CD1c-positive myeloid dendritic cell (primary cell): ENCODE measurements around the gene VIPR1.
A peak's percentile ranks its signal among the peaks of the same experiment; 100 is the strongest.
"Not testable (repeated sequence)": the region's sequence is repeated elsewhere in the genome, so short reads cannot be mapped to it uniquely, and the experiment has no call there.

ENCODE experiments used
- DNase-seq: peaks from one replicate; pipeline ENCODE4 v3.0.0-alpha.2; 2016; ENCODE audit errors: extremely low spot score

The VIPR1 gene

DNA sequence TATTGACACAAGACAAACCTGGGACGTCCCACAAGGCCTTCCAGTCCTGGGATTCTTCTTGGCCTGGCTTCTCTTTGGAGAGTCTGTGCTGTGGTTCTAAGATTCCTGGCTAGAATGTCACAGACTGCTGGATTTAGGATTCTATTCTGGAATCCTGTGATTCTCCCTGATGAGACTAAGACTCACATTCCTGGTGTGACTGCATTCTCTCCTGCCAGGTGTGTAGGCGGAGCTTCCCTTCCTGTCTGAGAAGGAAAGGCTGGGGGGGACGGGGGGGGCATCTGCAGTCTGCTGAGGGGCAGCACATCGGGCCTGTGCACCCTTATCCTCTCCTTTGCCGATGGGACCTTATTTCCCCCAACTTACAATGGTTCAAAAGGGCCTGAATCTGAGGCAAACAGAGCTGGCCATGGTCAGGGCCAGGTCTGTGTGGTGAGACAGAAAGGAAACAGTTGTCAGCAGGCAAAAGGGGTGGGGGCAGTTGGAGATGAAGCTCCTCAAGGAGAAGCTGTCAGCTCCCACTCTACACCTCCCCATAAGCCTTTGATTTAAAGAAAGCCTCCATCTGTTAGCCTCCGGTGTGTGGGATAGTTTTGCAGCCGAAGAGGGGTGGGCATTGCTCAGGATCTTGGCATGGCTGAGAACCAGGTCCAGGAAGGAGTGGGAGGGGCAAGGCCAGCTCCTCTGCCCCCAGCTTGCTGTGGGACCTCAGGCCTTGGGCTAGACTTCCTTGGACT lies 30.9 kb downstream of the VIPR1 start:
- DNase-seq = no peak

DNA sequence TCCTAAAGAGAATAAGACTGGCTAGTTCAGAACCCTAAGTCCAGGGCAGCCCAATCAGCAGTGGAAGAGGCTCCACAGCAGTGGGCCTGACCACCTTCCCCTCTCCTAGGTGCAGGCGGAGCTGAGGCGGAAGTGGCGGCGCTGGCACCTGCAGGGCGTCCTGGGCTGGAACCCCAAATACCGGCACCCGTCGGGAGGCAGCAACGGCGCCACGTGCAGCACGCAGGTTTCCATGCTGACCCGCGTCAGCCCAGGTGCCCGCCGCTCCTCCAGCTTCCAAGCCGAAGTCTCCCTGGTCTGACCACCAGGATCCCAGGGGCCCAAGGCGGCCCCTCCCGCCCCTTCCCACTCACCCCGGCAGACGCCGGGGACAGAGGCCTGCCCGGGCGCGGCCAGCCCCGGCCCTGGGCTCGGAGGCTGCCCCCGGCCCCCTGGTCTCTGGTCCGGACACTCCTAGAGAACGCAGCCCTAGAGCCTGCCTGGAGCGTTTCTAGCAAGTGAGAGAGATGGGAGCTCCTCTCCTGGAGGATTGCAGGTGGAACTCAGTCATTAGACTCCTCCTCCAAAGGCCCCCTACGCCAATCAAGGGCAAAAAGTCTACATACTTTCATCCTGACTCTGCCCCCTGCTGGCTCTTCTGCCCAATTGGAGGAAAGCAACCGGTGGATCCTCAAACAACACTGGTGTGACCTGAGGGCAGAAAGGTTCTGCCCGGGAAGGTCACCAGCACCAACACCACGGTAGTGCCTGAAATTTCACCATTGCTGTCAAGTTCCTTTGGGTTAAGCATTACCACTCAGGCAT lies 33.7 kb downstream of the VIPR1 start:
- peak; percentile 42 for DNase-seq

- no peak for DNase-seq
Measured at GRCh38 chr3:42537350-42537749, 34.9 kb downstream of the VIPR1 start.

- DNase-seq = peak; percentile 59
Measured at GRCh38 chr3:42539871-42540714, 37.6 kb downstream of the VIPR1 start.

- DNase-seq = no peak
Measured at GRCh38 chr3:42541079-42541478, 38.6 kb downstream of the VIPR1 start.

GRCh38 chr3:42544492-42545283 lies 42.2 kb downstream of the VIPR1 start:
- DNase-seq = no peak

DNA sequence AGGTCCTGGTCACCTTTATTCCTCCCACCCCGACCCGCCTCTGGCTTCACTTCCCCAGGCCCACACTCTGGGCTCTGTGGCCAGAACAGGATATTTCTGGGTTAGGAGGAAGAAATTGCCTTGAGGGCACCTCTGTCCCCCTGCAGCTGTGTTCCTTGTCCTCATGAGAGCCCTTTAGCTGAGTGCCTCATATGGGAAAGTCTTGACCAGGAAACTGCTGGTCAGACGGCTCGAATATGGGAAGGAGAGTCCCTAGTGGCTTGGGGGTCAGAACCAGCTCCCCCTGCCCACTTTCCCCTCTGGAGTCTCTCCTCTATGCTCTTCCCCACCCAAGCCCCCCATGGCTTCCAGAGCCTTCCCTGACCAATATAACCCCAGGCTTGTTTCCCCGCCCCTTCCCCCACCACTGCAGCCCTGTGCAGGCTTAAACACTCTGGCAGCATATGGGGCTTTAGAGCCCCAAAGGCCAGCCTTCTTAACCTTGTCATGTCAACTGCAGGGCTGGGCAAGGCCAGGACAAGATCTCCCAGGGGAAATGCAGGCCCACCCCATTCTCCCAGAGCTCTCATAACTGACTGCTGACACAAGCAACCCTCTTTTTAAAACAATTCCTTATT lies 42.9 kb downstream of the VIPR1 start:
- no peak for DNase-seq

DNA sequence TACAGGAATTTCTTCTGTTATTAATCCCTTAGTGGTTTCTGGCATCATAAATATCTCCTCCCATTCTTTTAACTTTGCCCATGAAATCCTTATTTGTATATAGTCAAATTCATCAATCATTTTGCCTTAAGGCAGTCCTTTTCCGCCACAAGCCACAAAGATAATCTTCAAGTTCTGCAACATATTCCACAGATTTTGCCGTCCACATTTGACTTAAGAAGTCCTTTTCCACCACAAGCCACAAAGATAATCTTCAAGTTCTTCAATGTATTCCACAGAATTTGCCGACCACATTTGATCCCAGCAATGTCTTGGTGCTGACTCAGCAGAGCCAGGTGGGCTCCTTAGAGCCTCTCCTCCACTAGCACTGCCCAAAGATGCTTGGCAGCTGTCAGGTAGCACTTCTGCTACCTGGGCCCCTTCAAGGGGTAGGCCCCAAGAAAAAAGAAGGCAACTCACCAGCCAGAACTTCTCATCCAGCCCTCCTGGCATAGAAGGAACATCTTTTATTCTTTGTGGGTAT lies 44.3 kb downstream of the VIPR1 start:
- no peak for DNase-seq

DNA sequence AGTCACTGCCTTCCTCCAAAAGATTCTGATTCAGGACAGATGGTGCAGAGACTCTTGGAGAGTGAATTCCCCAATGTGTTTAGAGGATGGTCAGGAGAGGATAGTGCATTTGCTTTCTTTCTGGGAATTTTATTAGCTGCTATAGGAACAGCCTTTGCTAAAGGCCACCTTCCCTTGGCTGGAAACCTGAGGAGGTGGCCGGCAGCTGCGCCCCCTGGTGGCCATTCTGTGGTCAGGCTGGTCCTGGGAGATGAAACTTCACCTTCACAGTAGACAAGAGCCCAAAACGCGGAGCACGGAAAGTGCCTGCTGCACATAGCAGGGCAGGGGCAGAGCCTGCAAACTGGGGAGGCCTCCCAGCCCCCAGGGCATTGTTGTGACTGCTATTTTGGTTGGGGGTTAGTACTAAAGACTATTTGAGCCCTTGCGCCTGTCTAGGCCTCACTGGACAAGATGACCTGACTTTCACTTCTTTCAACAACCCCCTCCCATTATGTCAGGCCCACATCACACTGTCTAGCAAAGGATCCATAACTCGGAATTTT lies 45.0 kb downstream of the VIPR1 start:
- DNase-seq = peak; percentile 59

DNA sequence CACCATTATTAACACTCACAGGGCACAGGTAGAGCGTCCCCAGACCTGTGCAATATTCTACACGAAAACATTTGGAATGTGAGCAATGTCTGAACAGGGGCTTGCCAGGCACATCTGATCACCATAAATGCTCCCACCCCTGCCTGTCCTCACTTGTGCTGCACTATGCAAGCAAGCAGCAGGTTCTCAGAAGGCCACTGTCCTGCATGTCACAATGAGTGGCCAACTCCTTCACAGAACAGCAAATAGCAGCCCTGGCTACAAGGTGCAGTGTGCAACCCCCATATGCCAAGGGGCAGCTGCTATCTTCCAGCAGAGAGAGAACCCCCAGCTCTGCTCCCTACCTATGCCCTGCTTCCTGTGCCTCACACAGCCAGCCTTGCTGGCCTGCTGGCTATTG lies 46.7 kb downstream of the VIPR1 start:
- no peak for DNase-seq

DNA sequence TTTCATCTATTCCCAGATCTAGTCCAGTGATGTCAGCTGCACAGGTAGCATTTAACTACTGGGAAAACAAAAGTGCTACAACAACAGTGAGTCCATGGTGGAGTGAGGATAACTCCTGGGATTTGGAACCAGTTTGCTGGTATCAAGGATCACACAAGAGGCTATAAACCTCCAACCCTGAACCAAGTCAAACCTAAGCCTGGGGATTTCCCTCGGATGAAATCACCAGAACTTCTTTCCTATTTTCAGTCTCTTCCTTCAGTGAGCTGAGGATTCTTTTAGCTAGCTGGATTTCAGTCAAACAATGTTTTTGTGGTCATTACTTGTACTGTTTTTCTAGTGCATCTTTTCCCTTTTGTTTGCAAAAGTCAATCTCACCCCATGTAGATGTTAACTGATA lies 47.8 kb downstream of the VIPR1 start:
- DNase-seq = no peak

DNA sequence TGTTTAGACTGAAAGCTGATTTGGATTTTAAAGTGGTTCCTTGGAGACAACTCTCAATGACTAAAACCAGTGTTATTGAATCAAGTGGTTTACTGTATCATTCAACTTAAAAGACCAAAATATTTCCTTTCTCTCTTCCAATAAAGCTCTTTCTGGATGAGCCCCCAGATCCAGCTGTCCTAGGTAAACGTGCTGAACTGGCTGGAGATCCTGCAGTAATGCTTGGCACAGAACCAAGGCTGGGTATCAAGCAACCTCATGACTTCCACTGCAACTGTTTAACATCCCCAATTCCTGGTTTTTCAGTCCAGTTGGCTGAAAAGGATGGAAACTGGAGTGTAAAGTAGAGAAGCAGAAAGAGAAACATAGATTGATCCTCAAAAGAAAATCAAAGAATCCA lies 50.4 kb downstream of the VIPR1 start:
- no peak for DNase-seq

DNA sequence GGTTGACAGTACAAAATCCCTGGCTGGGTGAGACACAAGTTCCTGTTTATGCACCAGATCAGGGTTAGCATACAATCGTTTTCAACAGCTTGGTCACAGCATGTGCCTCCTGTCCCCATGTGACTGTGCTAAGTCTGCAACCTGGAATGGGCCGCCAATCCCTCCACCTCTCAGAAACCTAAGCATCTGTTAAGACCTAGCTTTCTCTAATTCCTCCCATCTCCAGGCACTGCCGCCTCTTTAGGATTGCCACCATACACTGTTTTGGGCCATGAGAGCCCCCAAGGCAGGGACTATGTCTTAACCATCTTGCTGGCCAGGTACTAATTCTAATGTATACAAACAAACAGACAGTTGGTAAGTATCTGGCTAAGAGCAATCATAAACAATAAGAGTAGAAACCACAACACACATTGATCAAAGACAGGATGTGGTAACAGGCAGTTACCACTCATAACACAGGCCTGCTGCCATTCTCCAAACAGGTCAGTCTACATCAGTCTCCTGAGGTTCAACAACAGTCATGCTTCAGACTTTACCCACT lies 53.7 kb downstream of the VIPR1 start:
- no peak for DNase-seq

GRCh38 chr3:42556817-42557216 lies 54.4 kb downstream of the VIPR1 start:
- DNase-seq = not testable (repeated sequence)

DNA sequence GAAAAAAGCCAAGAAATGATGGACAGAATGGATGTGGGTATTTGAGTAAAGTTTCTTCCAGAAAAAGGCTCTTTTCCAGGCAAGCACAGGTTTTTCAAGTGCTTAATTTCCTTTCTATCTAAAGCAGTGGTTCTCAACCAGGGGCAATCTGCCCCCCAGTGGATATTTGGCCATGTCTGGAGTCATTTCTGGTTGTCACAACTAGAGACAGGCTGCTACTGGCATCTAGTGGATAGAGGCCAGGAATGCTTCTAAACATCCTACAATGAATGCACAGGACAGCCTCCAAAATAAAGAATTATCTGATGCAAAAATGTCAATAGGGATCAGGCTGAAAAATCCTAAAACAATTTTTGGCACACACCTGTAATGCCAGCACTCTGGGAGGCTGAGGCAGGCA lies 55.4 kb downstream of the VIPR1 start:
- DNase-seq = no peak

DNA sequence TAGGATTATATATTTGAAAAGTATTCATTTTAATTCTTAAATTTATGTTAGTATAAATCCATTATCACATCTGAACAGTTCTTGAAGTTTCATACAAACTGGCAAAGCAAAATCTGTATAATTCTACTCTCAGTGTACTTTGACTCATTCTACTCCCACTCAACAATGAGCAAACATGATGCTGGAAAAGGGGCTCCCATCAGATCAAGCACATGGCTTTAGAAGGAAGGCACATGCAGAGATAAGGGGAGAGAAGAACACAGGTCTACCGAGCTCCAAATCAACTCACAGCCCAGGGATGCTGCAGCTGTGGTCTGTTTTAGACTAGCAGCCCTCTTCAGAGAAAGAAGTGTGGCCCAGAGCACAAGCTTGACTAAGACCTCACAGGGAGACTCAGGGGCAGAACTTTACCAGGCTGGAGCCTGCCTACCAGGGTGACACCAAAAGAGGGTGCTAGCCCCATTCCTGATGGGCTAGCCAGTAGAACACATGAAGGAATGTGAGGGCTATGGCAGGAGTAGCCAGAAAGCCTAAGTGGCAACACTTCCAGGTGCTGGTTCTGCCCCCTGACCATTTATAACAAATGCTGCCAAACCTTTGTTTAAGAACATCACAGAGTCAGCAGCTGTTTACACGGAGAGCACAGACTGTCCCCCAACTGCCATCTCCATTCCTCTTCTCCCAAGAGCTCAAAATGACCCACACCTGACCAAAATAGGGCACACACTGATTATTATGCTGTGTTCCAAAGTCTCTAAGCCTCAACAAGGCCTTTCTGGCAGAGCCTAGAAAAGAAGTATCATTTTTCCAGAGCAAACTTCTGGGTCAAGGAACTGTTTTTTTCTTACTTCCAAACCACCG lies 59.8 kb downstream of the VIPR1 start:
- DNase-seq = no peak

DNA sequence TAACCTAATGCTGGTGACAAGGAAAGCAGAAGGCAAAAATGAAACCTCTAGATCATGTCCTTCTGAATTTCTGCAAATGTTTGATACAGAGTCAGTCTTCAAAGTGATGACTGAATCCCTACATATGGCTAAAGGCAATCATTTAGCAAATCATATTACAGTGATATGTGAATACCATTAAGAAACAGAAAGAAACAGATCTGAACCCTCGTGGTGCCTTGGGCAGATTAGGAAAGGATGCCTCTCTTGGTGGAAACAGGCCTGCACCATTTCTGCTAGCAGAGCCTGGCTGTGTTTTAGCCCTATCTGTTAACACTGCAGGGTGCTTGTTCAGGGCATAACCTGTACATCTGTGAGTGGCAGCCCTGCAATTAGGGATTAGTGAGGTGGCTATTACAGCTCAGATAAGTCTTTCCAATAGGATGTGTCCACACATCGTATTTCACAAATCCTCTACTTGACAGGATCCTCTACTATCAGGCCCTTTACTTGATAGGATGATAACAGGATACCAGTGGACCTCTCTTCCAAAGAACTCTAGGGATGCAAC lies 67.2 kb downstream of the VIPR1 start:
- no peak for DNase-seq

DNA sequence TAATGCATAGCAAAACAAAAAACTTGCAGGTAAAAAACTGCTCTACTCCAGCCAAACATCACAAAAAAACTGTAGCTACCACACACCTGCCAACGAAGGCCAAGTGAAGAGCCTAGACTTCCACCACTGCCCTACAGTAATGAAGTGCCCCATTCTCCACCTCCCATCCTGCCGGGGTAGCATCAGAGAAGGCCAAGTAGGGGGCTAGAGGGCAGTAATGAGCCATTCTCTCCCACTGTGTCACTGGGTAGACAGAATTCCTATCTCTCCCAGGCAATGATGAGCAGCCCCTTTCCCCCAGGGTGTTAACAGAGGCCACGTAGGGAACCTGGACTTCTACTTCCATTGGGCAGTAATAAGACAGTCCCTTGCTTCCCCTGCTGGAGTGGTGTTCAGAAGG lies 69.8 kb downstream of the VIPR1 start:
- peak; percentile 32 for DNase-seq

DNA sequence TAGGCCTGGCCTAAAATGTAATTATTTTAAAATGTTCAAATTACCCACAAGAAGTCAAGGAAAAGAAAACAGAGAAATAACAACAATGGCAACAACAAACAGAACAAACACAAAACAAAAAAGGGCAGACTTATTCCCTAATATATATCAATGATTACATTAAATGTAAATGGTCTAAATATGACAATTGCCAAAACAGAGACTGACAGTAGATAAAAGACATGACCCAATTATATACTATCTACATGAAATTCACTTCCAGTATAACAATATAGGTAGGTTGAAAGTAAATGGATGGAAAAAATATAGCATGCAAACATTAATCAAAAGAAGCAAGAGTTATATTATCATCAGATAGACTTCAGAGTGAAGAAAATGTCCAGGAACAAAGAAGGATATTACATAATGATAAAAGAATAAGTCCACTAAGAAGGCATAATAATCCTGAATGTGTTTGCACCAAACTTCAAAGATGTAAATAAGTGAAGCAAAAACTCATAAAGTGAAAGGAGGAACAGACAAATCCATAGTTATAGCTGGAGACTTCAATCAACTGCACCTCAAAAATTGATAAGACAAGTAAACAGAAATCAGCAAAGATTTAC lies 72.8 kb downstream of the VIPR1 start:
- no peak for DNase-seq
